CD4-positive, alpha-beta T cell (primary cell): Measurements from ENCODE around the gene NUP58. TPM values are rescaled to one million over a fixed set of nuclear protein-coding genes. Genes with fewer than 3 reads are reported as not detected.

Experiments
- ATAC-seq: fragments of 200-7000 bp; cut with Tn5 transposase; one replicate; pipeline ENCODE4 v1.10.0; 2022; ENCODE audit warnings: mild to moderate bottlenecking; ENCODE audit not compliant: poor library complexity
- CTCF ChIA-PET: fragments of 350-600 bp; sonication (Branson Sonifier 250); formaldehyde crosslinking; loops from one replicate; lab custom pipeline; 2021; ENCODE audit warnings: antibody characterized with exemption, inconsistent platforms; lab: Charles Lee
- POLR2A ChIA-PET: fragments of 350-600 bp; sonication (Branson Sonifier 250); formaldehyde crosslinking; loops from one replicate; lab custom pipeline; 2021; ENCODE audit warnings: antibody characterized with exemption, inconsistent platforms; lab: Charles Lee
- DNase-seq, 14 experiments: peaks; one replicate each; pipeline ENCODE4 v3.0.0-alpha.2; 2013 to 2020; ENCODE audit warnings: mixed read lengths in 2 of 14
- H3K27ac ChIP-seq, 2 donors: one replicate each; pipeline versions ENCODE4 v1.5.1 to v1.7.0; 2013; ENCODE audit warnings: low read length in 2 of 2, low read depth in 1 of 2, mild to moderate bottlenecking in 1 of 2
- H3K27me3 ChIP-seq, 2 experiments: 1 replicate in 1 of 2; 2 replicates in 1 of 2; pipeline versions ENCODE4 v1.6.1 to v1.7.0; 2013; ENCODE audit warnings: low read length in 2 of 2, control low read depth in 1 of 2, mild to moderate bottlenecking in 1 of 2, moderate library complexity in 1 of 2; ENCODE audit not compliant: insufficient read depth in 2 of 2, control insufficient read depth in 1 of 2
- H3K36me3 ChIP-seq: one replicate; pipeline ENCODE4 v1.6.1; 2013; ENCODE audit warnings: low read length, control low read depth; ENCODE audit not compliant: insufficient read depth
- H3K4me1 ChIP-seq: one replicate; pipeline ENCODE4 v1.6.1; 2013; ENCODE audit warnings: low read length, control low read depth; ENCODE audit not compliant: insufficient read depth
- H3K4me3 ChIP-seq: one replicate; pipeline ENCODE4 v1.5.1; 2013; ENCODE audit warnings: mild to moderate bottlenecking, low read length, moderate library complexity
- H3K9me3 ChIP-seq, 2 experiments: 1 replicate in 1 of 2; 2 replicates in 1 of 2; pipeline versions ENCODE4 v1.6.1 to v1.7.0; 2013; ENCODE audit warnings: low read length in 2 of 2, mild to moderate bottlenecking in 2 of 2, control low read depth in 1 of 2, moderate library complexity in 1 of 2; ENCODE audit not compliant: control insufficient read depth in 1 of 2, insufficient read depth in 1 of 2
- H3K27ac Mint-ChIP-seq: one replicate; pipeline ENCODE4 v1.8.0; 2020; ENCODE audit warnings: mixed read lengths
- H3K27me3 Mint-ChIP-seq: one replicate; pipeline ENCODE4 v1.8.0; 2021; ENCODE audit warnings: mixed read lengths
- H3K36me3 Mint-ChIP-seq: one replicate; pipeline ENCODE4 v1.8.0; 2021; ENCODE audit warnings: low read depth, mixed read lengths
- H3K4me1 Mint-ChIP-seq: one replicate; pipeline ENCODE4 v1.8.0; 2021; ENCODE audit warnings: low read depth, mixed read lengths
- H3K4me3 Mint-ChIP-seq: one replicate; pipeline ENCODE4 v1.8.0; 2020; ENCODE audit warnings: mild to moderate bottlenecking, mixed read lengths
- H3K9me3 Mint-ChIP-seq: one replicate; pipeline ENCODE4 v1.8.0; 2020; ENCODE audit warnings: mixed read lengths
- intact Hi-C, 2 experiments: fragments of 100-400 bp; cut with DNase I in 1 of 2; cut with micrococcal nuclease in 1 of 2; formaldehyde crosslinking; loops; one replicate each; pipeline versions ENCODE4 v1.15.1 to v1.9.0; 2023 to 2025; cut with DNase I, micrococcal nuclease
- total RNA-seq, 174 experiments: library from RNA in 2 of 174; stranded (reverse) in 2 of 174; gene quantifications; one replicate each; pipeline ENCODE4 v1.2.3 and lab custom pipeline; 2021 to 2026
- TF ChIP-seq, protein P1 (sequence below): fragments of 200-600 bp; IDR thresholded peaks from one replicate; pipeline ENCODE4 v1.8.0; 2022; ENCODE audit warnings: antibody characterized with exemption, mild to moderate bottlenecking

Gene NUP58
- total RNA-seq, 2 experiments from 2014 or later: 56.5 to 60.9 TPM

DNA sequence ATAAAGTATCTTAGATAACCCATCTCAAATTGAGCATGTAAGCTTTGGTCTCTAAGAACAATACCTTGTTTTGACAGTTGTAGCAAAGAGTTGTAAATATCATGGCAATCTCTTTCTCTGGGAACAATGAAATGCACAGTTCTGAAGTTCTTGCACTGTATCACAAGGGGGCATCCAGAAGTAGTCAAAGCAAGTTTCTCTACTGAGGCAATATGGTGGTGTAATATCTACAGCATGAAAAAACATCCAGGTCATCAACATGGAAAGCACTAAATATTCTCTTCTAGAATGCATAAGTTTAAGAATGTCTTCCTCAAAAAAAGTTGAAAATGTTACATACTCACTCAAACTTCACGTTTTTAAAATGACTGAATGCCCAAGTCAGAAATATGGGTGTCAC, 33.7 kb upstream of the NUP58 start:
- ATAC-seq: peak; percentile 84
- Mint-ChIP-seq H3K27ac (peak overlapping the region; percentile 13), H3K4me3 (no peak overlapping the region), H3K36me3 (peaks cover 85% of the 10 kb centered on the region), H3K27me3 (no peaks in the 10 kb centered on the region), H3K4me1 (peaks cover 22% of the 10 kb centered on the region), H3K9me3 (no peaks in the 10 kb centered on the region)
- intact Hi-C loops: loop anchor here in 1 of 2 experiments (5.0 to 10.0 kb wide), 2 partner anchors 35 to 57 kb away; partner anchors contain the start of gene NUP58
- Histone ChIP-seq H3K9me3 (no peaks in the 10 kb centered on the region), H3K27me3 (no peaks in the 10 kb centered on the region), H3K4me3 (no peak overlapping the region), H3K36me3 (peaks cover 66% of the 10 kb centered on the region), H3K27ac (no peak overlapping the region), H3K4me1 (peaks cover 2% of the 10 kb centered on the region)
- ChIA-PET POLR2A (interaction anchor here (0.7 kb wide), 1 partner anchor 16 kb away, joined by 3 read pairs; no protein-coding TSS in a partner anchor), CTCF (no interaction called here)
- peak in 3 of 14 experiments; percentile 32 to 51 (median 46) for DNase-seq
- TF ChIP-seq, protein P1, sequence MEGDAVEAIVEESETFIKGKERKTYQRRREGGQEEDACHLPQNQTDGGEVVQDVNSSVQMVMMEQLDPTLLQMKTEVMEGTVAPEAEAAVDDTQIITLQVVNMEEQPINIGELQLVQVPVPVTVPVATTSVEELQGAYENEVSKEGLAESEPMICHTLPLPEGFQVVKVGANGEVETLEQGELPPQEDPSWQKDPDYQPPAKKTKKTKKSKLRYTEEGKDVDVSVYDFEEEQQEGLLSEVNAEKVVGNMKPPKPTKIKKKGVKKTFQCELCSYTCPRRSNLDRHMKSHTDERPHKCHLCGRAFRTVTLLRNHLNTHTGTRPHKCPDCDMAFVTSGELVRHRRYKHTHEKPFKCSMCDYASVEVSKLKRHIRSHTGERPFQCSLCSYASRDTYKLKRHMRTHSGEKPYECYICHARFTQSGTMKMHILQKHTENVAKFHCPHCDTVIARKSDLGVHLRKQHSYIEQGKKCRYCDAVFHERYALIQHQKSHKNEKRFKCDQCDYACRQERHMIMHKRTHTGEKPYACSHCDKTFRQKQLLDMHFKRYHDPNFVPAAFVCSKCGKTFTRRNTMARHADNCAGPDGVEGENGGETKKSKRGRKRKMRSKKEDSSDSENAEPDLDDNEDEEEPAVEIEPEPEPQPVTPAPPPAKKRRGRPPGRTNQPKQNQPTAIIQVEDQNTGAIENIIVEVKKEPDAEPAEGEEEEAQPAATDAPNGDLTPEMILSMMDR: peak; percentile 19

DNA sequence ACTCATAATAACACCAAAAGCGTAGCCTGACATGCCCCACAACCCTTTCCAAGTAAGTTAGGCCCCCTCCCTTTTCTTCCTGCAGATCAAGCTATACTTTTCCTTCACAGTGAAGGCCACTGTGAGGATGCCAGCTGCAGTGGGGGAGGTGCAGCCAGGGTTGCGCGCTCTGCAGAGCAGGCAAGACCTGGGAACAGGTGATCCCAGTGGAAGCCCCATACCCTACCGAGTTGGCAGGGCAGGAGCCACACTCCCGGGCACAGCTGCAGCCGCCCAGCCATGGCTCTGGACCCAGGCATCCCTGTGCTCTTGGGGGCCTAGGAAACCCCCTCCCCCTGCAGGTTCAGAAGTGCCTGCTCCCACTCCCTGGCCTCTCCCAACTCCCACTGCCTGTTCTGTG, 32.9 kb upstream of the NUP58 start:
- ATAC-seq (no peak), DNase-seq (no peak)

DNA sequence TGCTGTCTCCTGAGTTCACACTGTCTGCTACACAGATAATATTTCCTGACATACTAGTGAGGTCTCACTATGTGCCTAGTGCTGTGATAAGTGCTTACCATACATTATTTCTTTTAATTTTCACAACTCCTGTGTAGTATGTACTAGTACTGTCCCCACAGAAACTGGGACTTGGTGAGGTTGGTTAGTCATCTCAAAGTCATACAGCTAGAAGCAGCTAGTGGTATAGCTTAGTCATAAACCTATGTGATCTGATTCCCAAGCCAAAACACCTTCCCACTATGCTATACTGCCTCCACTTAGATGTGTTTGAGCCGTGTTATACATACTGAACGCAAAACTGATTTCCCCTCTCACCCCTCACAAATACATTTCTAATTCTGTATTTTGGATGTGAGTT, 24.7 kb upstream of the NUP58 start:
- H3K4me1 Mint-ChIP-seq: peaks cover 57% of the 10 kb centered on the region
- Histone ChIP-seq H3K27me3 (no peaks in the 10 kb centered on the region), H3K9me3 (no peaks in the 10 kb centered on the region), H3K4me1 (peaks cover 7% of the 10 kb centered on the region), H3K36me3 (peaks cover 20% of the 10 kb centered on the region), H3K4me3 (no peak overlapping the region), H3K27ac (no peak overlapping the region)
- no peak overlapping the region for H3K4me3 Mint-ChIP-seq
- no peak for DNase-seq
- TF ChIP-seq, protein P1: no peak
- ChIA-PET POLR2A (interaction anchor here (0.5 kb wide), 1 partner anchor 606 kb away, joined by 3 read pairs; no protein-coding TSS in a partner anchor), CTCF (no interaction called here)
- no peaks in the 10 kb centered on the region for H3K27me3 Mint-ChIP-seq
- no peak overlapping the region for H3K27ac Mint-ChIP-seq
- no peaks in the 10 kb centered on the region for H3K9me3 Mint-ChIP-seq
- intact Hi-C loops: no loop called here
- peak; percentile 16 for ATAC-seq
- H3K36me3 Mint-ChIP-seq: peaks cover 49% of the 10 kb centered on the region

More for the DNA sequence above, 32.9 kb upstream of the NUP58 start:
- Mint-ChIP-seq H3K36me3 (peaks cover 84% of the 10 kb centered on the region), H3K27me3 (no peaks in the 10 kb centered on the region), H3K9me3 (no peaks in the 10 kb centered on the region), H3K4me3 (no peak overlapping the region), H3K27ac (peak overlapping the region; percentile 13), H3K4me1 (peaks cover 22% of the 10 kb centered on the region)
- Histone ChIP-seq H3K36me3 (peaks cover 65% of the 10 kb centered on the region), H3K4me1 (peaks cover 2% of the 10 kb centered on the region), H3K27ac (no peak overlapping the region), H3K4me3 (no peak overlapping the region), H3K27me3 (no peaks in the 10 kb centered on the region), H3K9me3 (no peaks in the 10 kb centered on the region)
- POLR2A ChIA-PET: no interaction called here
- intact Hi-C loops: loop anchor here in 1 of 2 experiments (5.0 to 10.0 kb wide), 2 partner anchors 34 to 56 kb away; partner anchors contain the start of gene NUP58
- CTCF ChIA-PET: no interaction called here
- TF ChIP-seq, protein P1: no peak
